22Rv1 (cell line): ENCODE data around the gene HYDIN.

ENCODE experiments used
- ZFX ChIP-seq: fragments of 450-650 bp; IDR thresholded peaks from 2 replicates; pipeline ENCODE4 v1.6.1; 2017; ENCODE audit warnings: antibody characterized with exemption, borderline replicate concordance
- TF ChIP-seq, protein P1 (sequence below): fragments of 450-650 bp; IDR thresholded peaks from 2 replicates; pipeline ENCODE4 v1.5.1; 2017; ENCODE audit warnings: mild to moderate bottlenecking

DNA sequence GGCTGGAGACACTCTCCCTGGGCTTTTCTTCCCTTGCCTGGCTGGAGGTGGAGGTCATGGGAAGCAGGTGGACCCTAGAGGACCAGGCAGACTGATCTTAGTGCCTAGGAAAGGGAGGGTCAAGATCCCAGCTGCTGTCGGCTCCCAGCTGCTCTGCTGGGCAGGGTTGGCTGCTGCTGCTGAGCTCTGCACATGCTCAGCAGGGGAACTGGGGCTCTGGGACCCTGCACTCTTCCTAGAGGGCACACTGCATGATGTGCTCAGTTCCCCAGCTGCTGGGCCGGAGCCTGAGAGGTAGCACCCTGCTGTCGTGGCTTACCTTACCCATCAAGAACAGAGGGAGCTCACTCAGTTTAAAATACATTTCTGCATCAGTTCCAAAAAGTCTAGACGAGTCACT, 463.9 kb downstream of the HYDIN start:
- TF ChIP-seq, protein P1, sequence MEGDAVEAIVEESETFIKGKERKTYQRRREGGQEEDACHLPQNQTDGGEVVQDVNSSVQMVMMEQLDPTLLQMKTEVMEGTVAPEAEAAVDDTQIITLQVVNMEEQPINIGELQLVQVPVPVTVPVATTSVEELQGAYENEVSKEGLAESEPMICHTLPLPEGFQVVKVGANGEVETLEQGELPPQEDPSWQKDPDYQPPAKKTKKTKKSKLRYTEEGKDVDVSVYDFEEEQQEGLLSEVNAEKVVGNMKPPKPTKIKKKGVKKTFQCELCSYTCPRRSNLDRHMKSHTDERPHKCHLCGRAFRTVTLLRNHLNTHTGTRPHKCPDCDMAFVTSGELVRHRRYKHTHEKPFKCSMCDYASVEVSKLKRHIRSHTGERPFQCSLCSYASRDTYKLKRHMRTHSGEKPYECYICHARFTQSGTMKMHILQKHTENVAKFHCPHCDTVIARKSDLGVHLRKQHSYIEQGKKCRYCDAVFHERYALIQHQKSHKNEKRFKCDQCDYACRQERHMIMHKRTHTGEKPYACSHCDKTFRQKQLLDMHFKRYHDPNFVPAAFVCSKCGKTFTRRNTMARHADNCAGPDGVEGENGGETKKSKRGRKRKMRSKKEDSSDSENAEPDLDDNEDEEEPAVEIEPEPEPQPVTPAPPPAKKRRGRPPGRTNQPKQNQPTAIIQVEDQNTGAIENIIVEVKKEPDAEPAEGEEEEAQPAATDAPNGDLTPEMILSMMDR, result no peak
- no peak for TF ChIP-seq ZFX
